Ishikawa (cell line): ENCODE measurements around the gene RAB8A.

Source experiments
- CEBPB ChIP-seq: IDR thresholded peaks from 2 replicates; pipeline ENCODE4 v1.6.1; 2012
- CREB1 ChIP-seq: IDR thresholded peaks from 2 replicates; pipeline ENCODE4 v1.6.1; 2012; ENCODE audit warnings: low read depth
- EGR1 ChIP-seq: IDR thresholded peaks from 2 replicates; pipeline ENCODE4 v1.6.1; 2012
- EP300 ChIP-seq: IDR thresholded peaks from 2 replicates; pipeline ENCODE4 v1.6.1; 2012; ENCODE audit warnings: borderline replicate concordance
- FOXM1 ChIP-seq: IDR thresholded peaks from 2 replicates; pipeline ENCODE4 v1.6.1; 2012; ENCODE audit warnings: low read depth, borderline replicate concordance
- MAX ChIP-seq: IDR thresholded peaks from 2 replicates; pipeline ENCODE4 v1.6.1; 2012
- NFIC ChIP-seq: IDR thresholded peaks from 2 replicates; pipeline ENCODE4 v1.6.1; 2012
- RAD21 ChIP-seq: IDR thresholded peaks from 2 replicates; pipeline ENCODE4 v1.6.1; 2012; ENCODE audit warnings: low read depth
- REST ChIP-seq: IDR thresholded peaks from 2 replicates; pipeline ENCODE4 v1.6.1; 2012; ENCODE audit warnings: low read depth, mild to moderate bottlenecking
- TAF1 ChIP-seq: IDR thresholded peaks from 2 replicates; pipeline ENCODE4 v1.6.1; 2012; ENCODE audit warnings: low read depth, mild to moderate bottlenecking
- TCF12 ChIP-seq: IDR thresholded peaks from 2 replicates; pipeline ENCODE4 v1.6.1; 2012; ENCODE audit warnings: low read depth
- TEAD4 ChIP-seq: IDR thresholded peaks from 2 replicates; pipeline ENCODE4 v1.6.1; 2012
- USF1 ChIP-seq: IDR thresholded peaks from 2 replicates; pipeline ENCODE4 v1.6.1; 2012
- YY1 ChIP-seq: IDR thresholded peaks from 2 replicates; pipeline ENCODE4 v1.6.1; 2012; ENCODE audit warnings: low read depth
- ZBTB7A ChIP-seq: IDR thresholded peaks from 2 replicates; pipeline ENCODE4 v1.6.1; 2012; ENCODE audit warnings: low read depth

The RAB8A gene

GRCh38 chr19:16100524-16100923, 11.2 kb upstream of the RAB8A start:
- TF ChIP-seq RAD21 (no peak), MAX (no peak), TAF1 (no peak), FOXM1 (no peak), TEAD4 (no peak), EP300 (no peak)

- TF ChIP-seq TEAD4 (no peak), EGR1 (no peak), MAX (no peak), TAF1 (no peak), ZBTB7A (no peak), RAD21 (no peak), TCF12 (no peak), USF1 (no peak), NFIC (no peak), FOXM1 (no peak), YY1 (no peak), EP300 (no peak), CEBPB (no peak), CREB1 (no peak), REST (no peak)
Measured at GRCh38 chr19:16104722-16105121, 7.0 kb upstream of the RAB8A start.

GRCh38 chr19:16106121-16106520, 5.6 kb upstream of the RAB8A start:
- no peak for TF ChIP-seq TAF1
- 0 out of 2 replicates have a peak, but pooled peaks have one; percentile 43 for TF ChIP-seq TEAD4
- TF ChIP-seq REST: no peak
- no peak for TF ChIP-seq CREB1
- TF ChIP-seq TCF12: peak; percentile 35; the same call in 1 of the 2 replicates
- peak; percentile 48; the same call in 1 of the 2 replicates for TF ChIP-seq EP300
- peak; percentile 61; the same call in 1 of the 2 replicates for TF ChIP-seq MAX
- TF ChIP-seq RAD21: no peak
- TF ChIP-seq FOXM1: no peak; the same call in 1 of the 2 replicates

- TF ChIP-seq FOXM1: no peak
- no peak for TF ChIP-seq RAD21
- no peak for TF ChIP-seq USF1
- TF ChIP-seq EP300: no peak
- peak; percentile 98; the same call in 1 of the 2 replicates for TF ChIP-seq TAF1
- TF ChIP-seq EGR1: no peak
- no peak for TF ChIP-seq YY1
- TF ChIP-seq ZBTB7A: no peak; the same call in 1 of the 2 replicates
- TF ChIP-seq CREB1: no peak
- TF ChIP-seq REST: no peak
- 0 out of 2 replicates have a peak, but pooled peaks have one; percentile 9 for TF ChIP-seq TCF12
- no peak for TF ChIP-seq TEAD4
- TF ChIP-seq NFIC: no peak
- peak; percentile 53 for TF ChIP-seq MAX
- TF ChIP-seq CEBPB: no peak
Measured at GRCh38 chr19:16111909-16112752, 442 bp downstream of the RAB8A start.
